SK-N-MC (cell line): ENCODE results near the gene NCBP2.

Source experiments
- DNase-seq: peaks from one replicate; pipeline ENCODE4 v3.0.0-alpha.2; 2011; ENCODE audit warnings: low read depth, low spot score
- H3K27ac ChIP-seq: fragments of 200-600 bp; sonication (generic); 2 replicates; pipeline ENCODE4 v1.5.1; 2016; ENCODE audit warnings: mixed run types
- H3K36me3 ChIP-seq: fragments of 200-600 bp; sonication (generic); 2 replicates; pipeline ENCODE4 v1.6.1; 2017; ENCODE audit warnings: antibody characterized with exemption, low read length, mixed read lengths; ENCODE audit not compliant: insufficient read depth
- H3K4me3 ChIP-seq: fragments of 200-600 bp; sonication (generic); 2 replicates; pipeline ENCODE4 v1.5.1; 2016
- H3K9ac ChIP-seq: fragments of 200-600 bp; sonication (generic); 2 replicates; pipeline ENCODE4 v1.8.0; 2017; ENCODE audit warnings: mixed run types, mixed read lengths; ENCODE audit not compliant: insufficient read length
- H3K9me3 ChIP-seq: fragments of 200-600 bp; sonication (generic); 2 replicates; pipeline ENCODE4 v1.6.1; 2017; ENCODE audit warnings: low read depth, mild to moderate bottlenecking, antibody characterized with exemption, low read length, moderate library complexity, mixed read lengths
- EZH2 ChIP-seq: fragments of 200-600 bp; sonication (generic); IDR thresholded peaks from one replicate; pipeline ENCODE4 v1.6.1; 2017; ENCODE audit warnings: antibody characterized with exemption
- FOXP2 ChIP-seq: optimal IDR thresholded peaks from 2 replicates; pipeline ENCODE3; 2011; ENCODE audit warnings: mild to moderate bottlenecking, moderate library complexity; ENCODE audit not compliant: insufficient read depth; ENCODE audit errors: extremely low read length, control extremely low read depth
- POLR2AphosphoS5 ChIP-seq: IDR thresholded peaks from 2 replicates; pipeline ENCODE4 v1.6.1; 2012; ENCODE audit warnings: mild to moderate bottlenecking, low read depth, low read length, borderline replicate concordance

Gene NCBP2

DNA sequence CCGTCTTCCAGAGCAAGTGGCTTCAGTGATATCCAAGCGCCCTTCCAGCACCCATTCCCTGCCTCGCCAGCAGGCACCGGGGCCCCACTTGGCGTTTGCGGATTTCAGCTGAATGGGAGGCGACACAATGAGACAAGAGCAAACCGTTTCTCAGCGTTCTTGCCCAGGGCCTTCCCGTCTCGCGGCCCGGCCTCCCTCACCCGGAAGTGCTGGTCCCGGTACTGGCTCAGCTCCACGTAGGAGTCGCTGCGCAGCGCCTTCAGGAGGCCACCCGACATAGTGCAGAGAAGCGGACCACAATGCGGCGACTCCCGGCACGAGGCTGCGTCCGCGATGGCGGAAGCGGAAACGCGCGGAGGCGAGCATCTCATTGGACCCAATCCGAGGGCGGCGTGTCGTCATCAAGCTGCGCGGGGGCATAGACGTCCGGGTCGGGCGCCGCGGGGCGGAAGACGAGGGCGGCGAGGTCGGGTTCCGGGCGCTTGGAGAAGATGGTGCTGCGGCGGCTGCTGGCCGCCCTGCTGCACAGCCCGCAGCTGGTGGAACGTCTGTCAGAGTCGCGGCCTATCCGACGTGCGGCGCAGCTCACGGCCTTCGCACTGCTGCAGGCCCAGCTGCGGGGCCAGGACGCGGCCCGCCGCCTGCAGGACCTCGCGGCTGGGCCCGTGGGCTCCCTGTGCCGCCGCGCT lies at the start of gene NCBP2:
Gene NCBP2 (minus strand): TSS at position 303 of the 689 bp plus-strand sequence. CDS start 25 bp downstream, at position 278.
- TF ChIP-seq FOXP2 (peak; percentile 42), EZH2 (no peak), POLR2AphosphoS5 (peak; percentile 98)
- Histone ChIP-seq H3K4me3 (peak within 1 kb of the TSS; percentile 97), H3K27ac (peak within 1 kb of the TSS; percentile 91), H3K9me3 (no peaks in the 10 kb centered on the region), H3K9ac (peak within 1 kb of the TSS; percentile 94), H3K36me3 (peaks cover 31% of the 10 kb centered on the region)
- DNase-seq: peak; percentile 98

DNA sequence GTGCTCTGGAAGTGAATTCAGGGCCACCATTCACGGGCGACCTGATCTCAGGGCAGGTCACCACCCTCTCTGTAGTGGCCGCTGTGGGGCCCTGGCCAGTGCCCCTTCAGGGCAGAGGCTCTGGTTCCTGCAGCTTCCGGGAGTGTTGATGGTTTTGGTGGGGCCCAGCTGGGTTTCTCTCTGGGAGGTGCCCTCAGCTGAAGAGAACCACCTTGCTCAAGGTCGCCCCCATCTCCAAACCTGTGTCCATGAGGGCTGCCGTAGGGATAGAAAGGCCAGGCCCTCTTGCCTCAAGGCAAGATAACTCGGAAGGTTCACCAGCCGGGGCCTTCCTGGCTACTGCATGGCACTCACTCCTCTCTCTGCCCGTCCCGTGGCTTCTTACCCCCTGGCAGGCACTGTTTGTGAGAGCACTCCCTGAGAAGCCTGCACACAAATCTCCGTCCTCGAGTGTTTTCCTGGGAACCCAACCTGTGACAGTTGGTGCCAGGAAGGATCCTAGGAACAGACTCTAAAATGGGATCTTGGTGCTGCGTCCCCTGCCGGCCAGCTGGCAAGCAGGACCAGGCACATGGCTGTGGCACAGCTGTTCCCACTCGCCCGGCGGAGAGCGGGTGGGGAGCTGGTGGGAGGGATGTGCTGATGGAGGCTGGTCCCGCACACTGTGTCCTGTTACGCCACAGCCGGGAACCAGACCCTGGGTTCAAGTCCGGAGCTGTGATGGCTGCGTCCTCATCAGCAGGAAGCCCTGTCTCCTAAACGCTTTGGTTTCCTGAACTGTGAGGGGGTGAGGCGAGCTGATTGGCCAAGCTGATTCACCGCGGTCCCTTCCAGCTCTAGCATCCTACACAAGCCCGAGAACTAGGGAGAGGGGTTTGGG lies 49.5 kb upstream of the NCBP2 start:
- Histone ChIP-seq H3K4me3 (no peak overlapping the region), H3K36me3 (no peaks in the 10 kb centered on the region), H3K27ac (no peak overlapping the region), H3K9me3 (no peaks in the 10 kb centered on the region), H3K9ac (no peak overlapping the region)
- TF ChIP-seq FOXP2: no peak
- no peak for TF ChIP-seq EZH2
- TF ChIP-seq POLR2AphosphoS5: no peak
- no peak for DNase-seq

DNA sequence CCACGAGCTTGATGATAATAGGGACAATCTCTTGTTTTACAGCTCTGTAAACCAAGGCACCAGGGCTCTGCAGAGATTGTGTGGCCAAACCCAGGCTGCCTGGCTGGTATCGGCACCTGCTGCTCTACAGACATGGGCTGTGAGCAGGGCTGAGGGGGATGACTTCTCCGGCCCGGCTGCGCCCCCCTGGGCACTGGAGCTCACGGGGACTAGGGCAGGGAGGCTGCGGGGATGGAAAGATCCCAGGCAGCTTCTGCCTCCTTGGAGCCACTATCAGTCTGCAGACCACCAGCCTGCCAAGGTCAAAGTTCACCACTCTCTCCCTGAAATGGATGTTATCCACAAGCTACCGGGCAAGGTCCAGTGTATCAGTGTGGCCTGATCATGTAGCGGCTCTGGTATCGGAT lies 48.3 kb upstream of the NCBP2 start:
- DNase-seq: no peak
- no peak overlapping the region for H3K9ac ChIP-seq
- no peak overlapping the region for H3K4me3 ChIP-seq
- no peak overlapping the region for H3K27ac ChIP-seq
- H3K9me3 ChIP-seq: no peaks in the 10 kb centered on the region
- TF ChIP-seq EZH2 (no peak), POLR2AphosphoS5 (no peak), FOXP2 (no peak)
- no peaks in the 10 kb centered on the region for H3K36me3 ChIP-seq

DNA sequence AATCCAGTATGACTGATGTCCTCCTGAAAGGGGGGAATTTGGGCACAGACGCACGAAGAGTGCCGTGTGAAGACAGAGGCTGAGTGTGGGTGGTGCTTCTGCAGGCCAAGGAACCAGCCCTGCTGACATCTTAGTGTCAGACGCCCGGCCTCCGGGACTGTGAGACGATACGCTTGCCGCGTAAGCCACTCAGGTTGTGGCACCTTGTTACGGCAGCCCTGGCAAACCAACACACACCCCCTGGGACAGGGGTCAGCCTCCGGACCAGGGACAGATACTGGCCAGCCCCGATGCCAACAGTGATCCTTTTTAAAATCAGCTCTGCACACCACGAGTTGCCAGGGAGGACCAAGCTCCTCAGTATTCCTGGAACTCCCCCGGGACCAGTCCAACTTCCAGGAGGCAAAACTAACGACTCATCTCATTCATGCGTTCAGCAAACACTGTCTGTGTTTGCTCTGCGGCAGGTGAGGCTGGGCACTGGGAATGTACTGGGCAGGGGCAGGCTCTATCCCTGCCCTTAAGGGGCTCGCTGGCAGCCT lies 47.5 kb upstream of the NCBP2 start:
- Histone ChIP-seq H3K36me3 (no peaks in the 10 kb centered on the region), H3K4me3 (no peak overlapping the region), H3K27ac (no peak overlapping the region), H3K9me3 (no peaks in the 10 kb centered on the region), H3K9ac (no peak overlapping the region)
- no peak for DNase-seq
- no peak for TF ChIP-seq FOXP2
- TF ChIP-seq POLR2AphosphoS5: no peak
- no peak for TF ChIP-seq EZH2

DNA sequence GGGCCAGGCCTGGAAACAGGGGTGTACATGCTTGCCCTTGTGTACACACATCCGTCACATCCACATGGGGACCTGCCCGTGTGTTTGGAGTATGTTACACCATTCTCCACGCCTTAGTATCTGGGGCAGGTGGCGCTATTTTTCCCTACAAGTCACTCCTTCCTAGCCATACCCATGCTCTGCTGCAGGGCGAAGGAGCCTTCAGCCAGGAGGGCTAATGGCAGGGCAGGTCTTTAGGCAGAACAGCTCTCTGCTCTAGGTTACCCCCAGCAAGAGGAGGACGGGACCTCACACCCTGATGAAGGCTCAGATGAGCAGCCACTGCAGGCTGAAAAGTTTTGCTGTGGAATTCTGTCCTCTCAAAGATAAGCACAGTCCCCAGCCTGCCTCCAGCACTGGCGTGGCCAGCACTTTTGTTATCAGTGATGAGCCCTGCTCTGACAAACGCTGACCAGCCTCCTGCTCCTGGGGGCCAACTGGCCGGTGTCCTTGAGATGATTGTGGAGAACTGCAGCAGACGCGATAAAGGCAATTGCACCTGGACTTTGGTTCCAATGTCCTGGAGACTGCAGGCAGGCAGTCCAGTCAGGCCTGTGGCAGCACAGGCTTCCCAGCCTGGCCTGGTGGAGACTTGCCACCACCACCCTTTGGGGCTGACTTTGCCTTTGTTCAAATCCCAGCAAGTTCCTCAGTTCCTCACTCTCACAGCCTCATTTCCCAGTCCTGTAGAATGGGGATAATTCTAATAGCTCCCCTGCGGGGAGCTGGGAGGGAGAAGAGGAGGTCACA lies 46.1 kb upstream of the NCBP2 start:
- no peak for DNase-seq
- no peak overlapping the region for H3K4me3 ChIP-seq
- H3K36me3 ChIP-seq: no peaks in the 10 kb centered on the region
- H3K9me3 ChIP-seq: no peaks in the 10 kb centered on the region
- H3K9ac ChIP-seq: no peak overlapping the region
- no peak overlapping the region for H3K27ac ChIP-seq
- TF ChIP-seq POLR2AphosphoS5 (no peak), EZH2 (no peak), FOXP2 (no peak)

DNA sequence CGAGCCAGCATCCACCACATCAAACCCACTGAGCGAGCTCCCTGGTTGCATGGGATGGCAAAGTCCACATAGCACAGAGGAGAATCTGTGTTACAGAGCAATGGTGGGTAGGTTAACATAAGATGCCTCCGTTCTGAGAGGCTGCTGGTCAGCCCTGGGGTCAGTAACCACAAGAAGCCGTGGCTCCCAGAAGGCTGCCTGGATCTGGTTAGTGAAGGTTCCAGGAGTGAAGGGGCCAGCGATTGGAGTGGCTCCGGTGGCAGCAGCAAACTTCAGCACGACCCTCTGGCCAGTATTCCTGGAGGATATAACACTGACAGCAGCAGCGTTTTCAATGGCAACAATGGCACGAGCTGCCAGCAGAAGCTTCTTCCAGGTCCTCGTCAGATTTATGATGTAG lies 44.7 kb upstream of the NCBP2 start:
- TF ChIP-seq FOXP2: no peak
- no peak for TF ChIP-seq POLR2AphosphoS5
- no peak for TF ChIP-seq EZH2
- Histone ChIP-seq H3K9me3 (no peaks in the 10 kb centered on the region), H3K36me3 (no peaks in the 10 kb centered on the region), H3K4me3 (no peak overlapping the region), H3K9ac (no peak overlapping the region), H3K27ac (no peak overlapping the region)
- DNase-seq: no peak

DNA sequence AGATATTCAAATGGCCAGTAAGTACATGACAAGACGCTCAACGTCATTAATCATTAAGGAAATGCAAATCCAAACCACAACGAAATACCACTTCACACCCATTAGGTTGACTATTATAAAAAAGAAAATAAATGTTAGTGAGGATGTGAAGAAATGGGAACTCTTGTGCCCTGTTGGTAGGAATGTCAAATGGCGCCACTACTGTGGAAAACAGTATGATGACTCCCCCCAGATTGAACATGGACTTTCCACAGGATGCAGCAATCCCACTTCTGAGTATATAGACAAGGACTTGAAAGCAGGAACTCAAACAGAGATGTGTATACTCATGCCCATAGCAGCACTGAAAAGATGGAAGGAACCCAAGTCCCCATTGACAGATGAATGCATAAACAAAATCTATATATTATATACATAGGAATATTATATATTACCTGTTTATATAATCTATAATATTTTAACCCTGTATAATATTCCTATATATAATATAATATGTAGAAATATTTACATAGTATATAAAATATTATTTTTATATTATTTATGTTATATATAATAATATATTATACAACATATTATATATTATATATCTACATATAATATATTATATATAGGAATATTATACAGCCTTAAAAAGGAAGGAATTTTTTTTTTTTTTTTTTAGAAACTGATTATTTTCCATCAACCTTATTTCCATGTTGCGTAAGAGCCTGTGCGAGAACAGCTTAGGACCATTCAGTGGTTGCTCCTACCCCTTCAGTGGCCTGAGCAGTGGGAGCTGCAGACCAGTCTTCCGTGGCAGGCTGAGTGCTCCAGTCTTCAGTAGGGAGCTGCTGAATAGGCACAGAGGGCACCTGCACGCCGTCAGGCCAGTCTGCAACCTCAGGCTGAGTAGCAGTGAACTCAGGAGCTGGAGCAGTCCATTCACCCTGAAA lies 43.9 kb upstream of the NCBP2 start:
- TF ChIP-seq EZH2: no peak
- no peak for TF ChIP-seq FOXP2
- no peak for TF ChIP-seq POLR2AphosphoS5
- Histone ChIP-seq H3K27ac (no peak overlapping the region), H3K36me3 (no peaks in the 10 kb centered on the region), H3K9me3 (no peaks in the 10 kb centered on the region), H3K4me3 (no peak overlapping the region), H3K9ac (no peak overlapping the region)
- DNase-seq: no peak
